ENCODE data around the gene SIPA1L3.

GRCh38 chr19:38060331-38060730 lies 153.3 kb downstream of the SIPA1L3 start:
- no peak for TF ChIP-seq CTCF (IDR thresholded peaks at IDR 0.05; ENCODE audit: poor library complexity)
- no peak for TF ChIP-seq EZH2 (IDR thresholded peaks at IDR 0.05; ENCODE audit: borderline replicate concordance)
- TF ChIP-seq EZH2phosphoT487 (IDR thresholded peaks at IDR 0.05; ENCODE audit: low read depth, severe bottlenecking, unreplicated experiment): no peak
